ENCODE results near the gene GNG2.

DNA sequence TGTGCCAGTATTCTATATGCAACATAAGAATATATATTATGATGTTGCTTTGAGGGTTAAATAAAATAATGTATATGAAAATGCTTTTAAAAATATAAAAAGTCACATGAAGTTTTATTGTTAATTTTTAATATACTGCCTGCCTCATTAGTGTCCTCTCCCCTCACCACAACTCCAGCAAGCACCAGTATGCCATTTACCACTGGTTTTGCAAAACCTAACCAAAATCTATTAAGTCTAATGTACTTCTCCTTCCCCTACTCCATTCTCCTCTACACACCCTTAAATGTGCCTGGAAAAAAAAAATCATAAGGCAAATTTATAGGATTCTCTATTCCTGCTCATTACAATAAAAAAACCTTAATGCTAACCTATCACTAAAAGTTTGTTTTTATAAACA, 24.0 kb upstream of the GNG2 start:
- TF ChIP-seq POLR2AphosphoS5 (IDR thresholded peaks at IDR 0.05; ENCODE audit: low read depth, low read length) (no peak), TAF1 (IDR thresholded peaks at IDR 0.05; ENCODE audit: borderline replicate concordance, insufficient read depth, low read length) (no peak)
- TF ChIP-seq, protein P1, sequence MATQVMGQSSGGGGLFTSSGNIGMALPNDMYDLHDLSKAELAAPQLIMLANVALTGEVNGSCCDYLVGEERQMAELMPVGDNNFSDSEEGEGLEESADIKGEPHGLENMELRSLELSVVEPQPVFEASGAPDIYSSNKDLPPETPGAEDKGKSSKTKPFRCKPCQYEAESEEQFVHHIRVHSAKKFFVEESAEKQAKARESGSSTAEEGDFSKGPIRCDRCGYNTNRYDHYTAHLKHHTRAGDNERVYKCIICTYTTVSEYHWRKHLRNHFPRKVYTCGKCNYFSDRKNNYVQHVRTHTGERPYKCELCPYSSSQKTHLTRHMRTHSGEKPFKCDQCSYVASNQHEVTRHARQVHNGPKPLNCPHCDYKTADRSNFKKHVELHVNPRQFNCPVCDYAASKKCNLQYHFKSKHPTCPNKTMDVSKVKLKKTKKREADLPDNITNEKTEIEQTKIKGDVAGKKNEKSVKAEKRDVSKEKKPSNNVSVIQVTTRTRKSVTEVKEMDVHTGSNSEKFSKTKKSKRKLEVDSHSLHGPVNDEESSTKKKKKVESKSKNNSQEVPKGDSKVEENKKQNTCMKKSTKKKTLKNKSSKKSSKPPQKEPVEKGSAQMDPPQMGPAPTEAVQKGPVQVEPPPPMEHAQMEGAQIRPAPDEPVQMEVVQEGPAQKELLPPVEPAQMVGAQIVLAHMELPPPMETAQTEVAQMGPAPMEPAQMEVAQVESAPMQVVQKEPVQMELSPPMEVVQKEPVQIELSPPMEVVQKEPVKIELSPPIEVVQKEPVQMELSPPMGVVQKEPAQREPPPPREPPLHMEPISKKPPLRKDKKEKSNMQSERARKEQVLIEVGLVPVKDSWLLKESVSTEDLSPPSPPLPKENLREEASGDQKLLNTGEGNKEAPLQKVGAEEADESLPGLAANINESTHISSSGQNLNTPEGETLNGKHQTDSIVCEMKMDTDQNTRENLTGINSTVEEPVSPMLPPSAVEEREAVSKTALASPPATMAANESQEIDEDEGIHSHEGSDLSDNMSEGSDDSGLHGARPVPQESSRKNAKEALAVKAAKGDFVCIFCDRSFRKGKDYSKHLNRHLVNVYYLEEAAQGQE (IDR thresholded peaks at IDR 0.05; ENCODE audit: insufficient read depth in 1 of 2, low read depth in 2 of 2, low read length in 2 of 2) = no peak
